HG02970 (cell line): ENCODE data around the gene ZBTB38.

Experiments used
- ATAC-seq: cut with Tn5 transposase; IDR thresholded peaks from one replicate; pipeline ENCODE4 v1.9.1; 2021; ENCODE audit warnings: mild to moderate bottlenecking, moderate library complexity, moderate number of reproducible peaks; ENCODE audit not compliant: unreplicated experiment, low FRiP score

ZBTB38 gene

GRCh38 chr3:141401573-141402475 is 33.5 kb downstream of the ZBTB38 start:
- ATAC-seq = peak; percentile 63

- peak; percentile 40 for ATAC-seq
These were observed 34.3 kb downstream of the ZBTB38 start for GRCh38 chr3:141402476-141403171.

GRCh38 chr3:141403576-141403975 is 35.3 kb downstream of the ZBTB38 start:
- no peak for ATAC-seq

- ATAC-seq = no peak
These were observed 36.7 kb downstream of the ZBTB38 start for GRCh38 chr3:141405025-141405424.

- ATAC-seq = no peak
These were observed 37.3 kb downstream of the ZBTB38 start for GRCh38 chr3:141405591-141405990.

GRCh38 chr3:141406265-141406664 is 38.0 kb downstream of the ZBTB38 start:
- no peak for ATAC-seq

- no peak for ATAC-seq
These were observed 38.7 kb downstream of the ZBTB38 start for GRCh38 chr3:141407047-141407446.

GRCh38 chr3:141407825-141408224 is 39.5 kb downstream of the ZBTB38 start:
- no peak for ATAC-seq

GRCh38 chr3:141408596-141408995 is 40.3 kb downstream of the ZBTB38 start:
- no peak for ATAC-seq

- no peak for ATAC-seq
These were observed 41.6 kb downstream of the ZBTB38 start for GRCh38 chr3:141409940-141410241.

GRCh38 chr3:141410408-141410807 is 42.1 kb downstream of the ZBTB38 start:
- ATAC-seq = no peak

- no peak for ATAC-seq
These were observed 42.5 kb downstream of the ZBTB38 start for GRCh38 chr3:141410846-141411245.

- no peak for ATAC-seq
These were observed 43.0 kb downstream of the ZBTB38 start for GRCh38 chr3:141411251-141411771.

GRCh38 chr3:141412087-141412935 is 44.0 kb downstream of the ZBTB38 start:
- ATAC-seq = no peak

GRCh38 chr3:141412936-141413354 is 44.6 kb downstream of the ZBTB38 start:
- no peak for ATAC-seq

- ATAC-seq = no peak
These were observed 45.1 kb downstream of the ZBTB38 start for GRCh38 chr3:141413391-141413790.

GRCh38 chr3:141413801-141414689 is 45.7 kb downstream of the ZBTB38 start:
- no peak for ATAC-seq

- ATAC-seq = no peak
These were observed 46.6 kb downstream of the ZBTB38 start for GRCh38 chr3:141414800-141415462.

- no peak for ATAC-seq
These were observed 47.6 kb downstream of the ZBTB38 start for GRCh38 chr3:141415953-141416352.
